ENCODE data around the gene CDH24. TPM values are rescaled to one million over a fixed set of nuclear protein-coding genes. Genes with fewer than 3 reads are reported as not detected.

CDH24 gene, protein sequence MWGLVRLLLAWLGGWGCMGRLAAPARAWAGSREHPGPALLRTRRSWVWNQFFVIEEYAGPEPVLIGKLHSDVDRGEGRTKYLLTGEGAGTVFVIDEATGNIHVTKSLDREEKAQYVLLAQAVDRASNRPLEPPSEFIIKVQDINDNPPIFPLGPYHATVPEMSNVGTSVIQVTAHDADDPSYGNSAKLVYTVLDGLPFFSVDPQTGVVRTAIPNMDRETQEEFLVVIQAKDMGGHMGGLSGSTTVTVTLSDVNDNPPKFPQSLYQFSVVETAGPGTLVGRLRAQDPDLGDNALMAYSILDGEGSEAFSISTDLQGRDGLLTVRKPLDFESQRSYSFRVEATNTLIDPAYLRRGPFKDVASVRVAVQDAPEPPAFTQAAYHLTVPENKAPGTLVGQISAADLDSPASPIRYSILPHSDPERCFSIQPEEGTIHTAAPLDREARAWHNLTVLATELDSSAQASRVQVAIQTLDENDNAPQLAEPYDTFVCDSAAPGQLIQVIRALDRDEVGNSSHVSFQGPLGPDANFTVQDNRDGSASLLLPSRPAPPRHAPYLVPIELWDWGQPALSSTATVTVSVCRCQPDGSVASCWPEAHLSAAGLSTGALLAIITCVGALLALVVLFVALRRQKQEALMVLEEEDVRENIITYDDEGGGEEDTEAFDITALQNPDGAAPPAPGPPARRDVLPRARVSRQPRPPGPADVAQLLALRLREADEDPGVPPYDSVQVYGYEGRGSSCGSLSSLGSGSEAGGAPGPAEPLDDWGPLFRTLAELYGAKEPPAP
- total RNA-seq (2014; rRNA removed) (14.8 and 16.4 TPM in 2 replicates), Bru-seq, nascent RNA (percentile 37 among the genes with signal in this experiment), BruChase-seq, experiment 1, labeled RNA remaining after a 6-hour chase (percentile 58 among the genes with signal in this experiment), BruChase-seq, experiment 2, labeled RNA remaining after a 2-hour chase (percentile 42 among the genes with signal in this experiment)
- long read RNA-seq, partial matches to known transcripts, result 6 of 13 reads
- long read RNA-seq, other reads (novel, unspliced or antisense), result 2 of 13 reads

- H2AFZ ChIP-seq (ENCODE audit: low read length), result peak within 1 kb of the TSS; percentile 78
Measured at GRCh38 chr14:23056956-23057756, at the start of gene CDH24. TSS of gene CDH24 (minus strand) at chr14:23057520. CDS start at chr14:23055733, 1,787 bp downstream.

GRCh38 chr14:23106747-23107045, 49.4 kb upstream of the CDH24 start:
- no TSS peak for BruUV-seq (replicated peaks)

More at GRCh38 chr14:23056956-23057756, at the start of gene CDH24:
- ATAC-seq (peak; percentile 67), DNase-seq (peak; percentile 75)
- no TSS peak for BruUV-seq (replicated peaks)
- H3K4me2 ChIP-seq (ENCODE audit: low read length), result peak within 1 kb of the TSS; percentile 100
- peak within 1 kb of the TSS; percentile 63 for H3K9ac ChIP-seq (ENCODE audit: low read length)
- H3K4me1 ChIP-seq (ENCODE audit: insufficient read depth, low read length), result peaks cover 13% of the 10 kb centered on the region
- H3K79me2 ChIP-seq (ENCODE audit: low read length), result no peaks in the 10 kb centered on the region; the same call in 1 of the 2 replicates
- H3K4me3 ChIP-seq (ENCODE audit: low read length), result peak within 1 kb of the TSS; percentile 85
- H3K27ac ChIP-seq (ENCODE audit: low read length), result no peak within 1 kb of the TSS
- H3K9me2 ChIP-seq (replicated peaks; ENCODE audit: low read length), result no peaks in the 10 kb centered on the region
- peaks cover 17% of the 10 kb centered on the region for H3K36me3 ChIP-seq (ENCODE audit: low read depth, low read length)
- intact Hi-C loops (cut with micrococcal nuclease), result loop anchor here (1.0 kb wide), 1 partner anchor 52 kb away; no protein-coding TSS in a partner anchor
- CTCF ChIA-PET, result interaction anchor here (0.5 to 2.0 kb wide), 9 partner anchors 12 to 140 kb away, joined by 3 to 26 read pairs (median 5); partner anchors contain the start of genes ACIN1 and C14orf119
- H4K20me1 ChIP-seq (ENCODE audit: low read length), result no peaks in the 10 kb centered on the region
- TF ChIP-seq EZH2phosphoT487 (IDR thresholded peaks at IDR 0.05; ENCODE audit: borderline replicate concordance, low read length) (no peak), EZH2 (IDR thresholded peaks at IDR 0.05; ENCODE audit: low read length, unreplicated experiment) (no peak)
- TF ChIP-seq, protein P1, sequence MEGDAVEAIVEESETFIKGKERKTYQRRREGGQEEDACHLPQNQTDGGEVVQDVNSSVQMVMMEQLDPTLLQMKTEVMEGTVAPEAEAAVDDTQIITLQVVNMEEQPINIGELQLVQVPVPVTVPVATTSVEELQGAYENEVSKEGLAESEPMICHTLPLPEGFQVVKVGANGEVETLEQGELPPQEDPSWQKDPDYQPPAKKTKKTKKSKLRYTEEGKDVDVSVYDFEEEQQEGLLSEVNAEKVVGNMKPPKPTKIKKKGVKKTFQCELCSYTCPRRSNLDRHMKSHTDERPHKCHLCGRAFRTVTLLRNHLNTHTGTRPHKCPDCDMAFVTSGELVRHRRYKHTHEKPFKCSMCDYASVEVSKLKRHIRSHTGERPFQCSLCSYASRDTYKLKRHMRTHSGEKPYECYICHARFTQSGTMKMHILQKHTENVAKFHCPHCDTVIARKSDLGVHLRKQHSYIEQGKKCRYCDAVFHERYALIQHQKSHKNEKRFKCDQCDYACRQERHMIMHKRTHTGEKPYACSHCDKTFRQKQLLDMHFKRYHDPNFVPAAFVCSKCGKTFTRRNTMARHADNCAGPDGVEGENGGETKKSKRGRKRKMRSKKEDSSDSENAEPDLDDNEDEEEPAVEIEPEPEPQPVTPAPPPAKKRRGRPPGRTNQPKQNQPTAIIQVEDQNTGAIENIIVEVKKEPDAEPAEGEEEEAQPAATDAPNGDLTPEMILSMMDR (conservative IDR thresholded peaks at IDR 0.05; ENCODE audit: low read depth, low read length), result no peak
- no peaks in the 10 kb centered on the region for H3K9me3 ChIP-seq (ENCODE audit: low read length)
- H3K27me3 ChIP-seq (ENCODE audit: low read length), result no peaks in the 10 kb centered on the region
- peaks cover 8% of the 10 kb centered on the region for H3F3A ChIP-seq (ENCODE audit: low read length, unreplicated experiment)
- POLR2A ChIA-PET (ENCODE audit: unreplicated experiment), result interaction anchor here (0.6 kb wide), 2 partner anchors 38 to 140 kb away, joined by 4 read pairs; partner anchors contain the start of genes ACIN1 and C14orf119

More at GRCh38 chr14:23106747-23107045, 49.4 kb upstream of the CDH24 start:
- H2AFZ ChIP-seq (ENCODE audit: low read length), result no peak overlapping the region
- H3F3A ChIP-seq (ENCODE audit: low read length, unreplicated experiment), result no peaks in the 10 kb centered on the region
- no peak for DNase-seq
- intact Hi-C loops (cut with micrococcal nuclease), result loop anchor here (5.0 kb wide), 1 partner anchor 119 kb away; no protein-coding TSS in a partner anchor
- TF ChIP-seq, protein P1 (conservative IDR thresholded peaks at IDR 0.05; ENCODE audit: low read depth, low read length), result no peak
- no peak for TF ChIP-seq EZH2 (IDR thresholded peaks at IDR 0.05; ENCODE audit: low read length, unreplicated experiment)
- TF ChIP-seq EZH2phosphoT487 (IDR thresholded peaks at IDR 0.05; ENCODE audit: borderline replicate concordance, low read length), result no peak
- no peak overlapping the region for H3K9ac ChIP-seq (ENCODE audit: low read length)
- peaks cover 16% of the 10 kb centered on the region for H3K27me3 ChIP-seq (ENCODE audit: low read length)
- H4K20me1 ChIP-seq (ENCODE audit: low read length), result no peaks in the 10 kb centered on the region
- CTCF ChIA-PET, result no interaction called here
- no peak overlapping the region for H3K4me3 ChIP-seq (ENCODE audit: low read length)
- no peaks in the 10 kb centered on the region for H3K9me3 ChIP-seq (ENCODE audit: low read length)
- H3K36me3 ChIP-seq (ENCODE audit: low read depth, low read length), result no peaks in the 10 kb centered on the region
- no peaks in the 10 kb centered on the region for H3K9me2 ChIP-seq (replicated peaks; ENCODE audit: low read length)
- no peak overlapping the region for H3K27ac ChIP-seq (ENCODE audit: low read length)
- no peak overlapping the region for H3K4me2 ChIP-seq (ENCODE audit: low read length)
- H3K4me1 ChIP-seq (ENCODE audit: insufficient read depth, low read length), result no peaks in the 10 kb centered on the region
- no peak for ATAC-seq
- POLR2A ChIA-PET (ENCODE audit: unreplicated experiment), result no interaction called here
- H3K79me2 ChIP-seq (ENCODE audit: low read length), result no peaks in the 10 kb centered on the region

Measured in PC-3 (cell line).